Measurements from ENCODE around the gene NTN3. TPM values are rescaled to one million over a fixed set of nuclear protein-coding genes. Genes with fewer than 3 reads are reported as not detected.

Gene NTN3
- total and polyA plus RNA-seq, 2 of the 4 experiments (the other 2 are of a cell fraction), result 0.18 to 0.38 TPM

GRCh38 chr16:2429771-2430663 is 41.1 kb upstream of the NTN3 start:
- H4K5ac ChIP-seq (ENCODE audit: low read depth, low read length), result no peak overlapping the region
- peak overlapping the region; percentile 60; the same call in 1 of the 2 replicates for H3K27ac ChIP-seq (ENCODE audit: insufficient read depth, low read length)
- H2BK120ac ChIP-seq (ENCODE audit: low read depth, low read length), result no peak overlapping the region
- peak overlapping the region in 1 of 2 experiments; percentile 29; a peak in 1 of 4 replicates for H4K8ac ChIP-seq (ENCODE audit: low read depth in 2 of 2, low read length in 2 of 2)
- no TSS peak for BruUV-seq (replicated peaks)
- in situ Hi-C loops (cut with MboI; ENCODE audit: low sequenced_read_pairs) (loop anchor here (10.0 kb wide), 1 partner anchor 155 kb away; no protein-coding TSS in a partner anchor), intact Hi-C loops (cut with micrococcal nuclease) (loop anchor here (1.0 to 2.0 kb wide), 3 partner anchors 71 to 161 kb away; partner anchors contain the start of genes ABCA3 and RNPS1), dilution Hi-C loops (cut with HindIII; ENCODE audit: low sequenced_read_pairs, unreplicated experiment) (no loop called here)
- H2AFZ ChIP-seq (replicated peaks; ENCODE audit: low read length, poor library complexity), result peak overlapping the region; percentile 100
- no peaks in the 10 kb centered on the region for H3K9me3 ChIP-seq (ENCODE audit: control insufficient read depth, insufficient read depth, low read length)
- H3K27me3 ChIP-seq (ENCODE audit: control insufficient read depth, insufficient read depth, low read length), result no peaks in the 10 kb centered on the region
- H3K9me1 ChIP-seq (ENCODE audit: insufficient read depth, low read length), result peaks cover 12% of the 10 kb centered on the region; the same call in 1 of the 2 replicates
- H2AK5ac ChIP-seq (ENCODE audit: low read depth, low read length), result no peak overlapping the region
- peak overlapping the region; percentile 75; the same call in 1 of the 2 replicates for H4K91ac ChIP-seq (ENCODE audit: insufficient read depth, low read depth, low read length)
- H3K18ac ChIP-seq (ENCODE audit: low read depth, low read length), result no peak overlapping the region
- H2BK15ac ChIP-seq (ENCODE audit: low read depth, low read length), result no peak overlapping the region
- H3K9ac ChIP-seq (ENCODE audit: low read depth, low read length), result peak overlapping the region; percentile 73
- H3K14ac ChIP-seq (replicated peaks; ENCODE audit: low read depth, low read length), result peak overlapping the region; percentile 7; the same call in 1 of the 2 replicates
- H3K79me1 ChIP-seq (ENCODE audit: low read depth in 1 of 2, low read length in 2 of 2), result peaks cover 41 to 56% of the 10 kb centered on the region in 2 experiments
- no peak overlapping the region for H2BK20ac ChIP-seq (ENCODE audit: low read depth, low read length)
- peak overlapping the region; percentile 24 for H3K23ac ChIP-seq (ENCODE audit: low read depth, low read length)
- H3K4me1 ChIP-seq (ENCODE audit: control insufficient read depth, insufficient read depth, low read length), result peaks cover 4% of the 10 kb centered on the region
- H2AK9ac ChIP-seq (replicated peaks; ENCODE audit: low read depth, low read length, poor library complexity), result peak overlapping the region; percentile 83
- H3K4ac ChIP-seq (ENCODE audit: low read depth, low read length), result 0 out of 2 replicates have a peak overlapping the region, but pooled peaks have one; percentile 9
- H3K56ac ChIP-seq (ENCODE audit: extremely low read depth, insufficient read depth, low read length), result no peak overlapping the region
- CTCF ChIA-PET, result no interaction called here
- ATAC-seq (ENCODE audit: low read depth) (peak; percentile 9), DNase-seq (peak; percentile 19)
- POLR2A ChIA-PET (ENCODE audit: unreplicated experiment), result interaction anchor here (0.6 to 0.8 kb wide), 3 partner anchors 8 to 40 kb away, joined by 3 to 4 read pairs (median 3); no protein-coding TSS in a partner anchor
- peak overlapping the region; percentile 61 for H2BK5ac ChIP-seq (ENCODE audit: low read depth, low read length, poor library complexity, severe bottlenecking)
- peak overlapping the region; percentile 86 for H3K4me2 ChIP-seq (ENCODE audit: low read depth, low read length)
- TF ChIP-seq RAD21 (IDR thresholded peaks at IDR 0.05; ENCODE audit: low read length) (peak; percentile 39), NFE2L2 (IDR thresholded peaks at IDR 0.05; ENCODE audit: low read depth, low read length) (no peak)
- 0% methylated on average over 32 of the region's 46 CpGs; no CpG with 5 or more reads in 1 of the 2 experiments for WGBS, 2 experiments (ENCODE audit: extremely low coverage in 2 of 2, insufficient read length in 1 of 2)
- 0 out of 2 replicates have a peak, but pooled peaks cover 3% of the 10 kb centered on the region for H4K20me1 ChIP-seq (ENCODE audit: insufficient read depth, low read length)
- H3K36me3 ChIP-seq (ENCODE audit: control insufficient read depth, insufficient read depth, low read length), result peaks cover 8% of the 10 kb centered on the region
- peak overlapping the region; percentile 86 for H3K4me3 ChIP-seq (ENCODE audit: insufficient read depth, low read depth, low read length)

All from IMR-90 (cell line).